Spleen (tissue), 7 donors: ENCODE measurements around the gene SSH2.

Experiments used
- POLR2A ChIP-seq, 3 donors: fragments of 450-650 bp; IDR thresholded peaks; one replicate each; pipeline ENCODE4 v1.5.1; 2017; ENCODE audit warnings: antibody characterized with exemption in 3 of 3, mild to moderate bottlenecking in 1 of 3
- TF ChIP-seq, protein P1 (sequence below), 11 experiments: fragments of 200-600 bp in 7 of 11; fragments of 450-650 bp in 4 of 11; sonication (generic) in 4 of 11; IDR thresholded peaks in 8 of 11; conservative IDR thresholded peaks in 3 of 11; 1 replicate in 7 of 11; 2 replicates in 4 of 11; pipeline versions ENCODE4 v1.4.0 to v1.8.0; 2016 to 2021; ENCODE audit warnings: antibody characterized with exemption in 11 of 11, inconsistent platforms in 4 of 11, mild to moderate bottlenecking in 1 of 11
- donor health status: DM: no; HTN: no; CAD: no; lungs with moderate emphysema.
- donor health status: DM: no; HTN: no; CAD: no.
- donor health status: DM: no; HTN: no; CAD: no.

DNA sequence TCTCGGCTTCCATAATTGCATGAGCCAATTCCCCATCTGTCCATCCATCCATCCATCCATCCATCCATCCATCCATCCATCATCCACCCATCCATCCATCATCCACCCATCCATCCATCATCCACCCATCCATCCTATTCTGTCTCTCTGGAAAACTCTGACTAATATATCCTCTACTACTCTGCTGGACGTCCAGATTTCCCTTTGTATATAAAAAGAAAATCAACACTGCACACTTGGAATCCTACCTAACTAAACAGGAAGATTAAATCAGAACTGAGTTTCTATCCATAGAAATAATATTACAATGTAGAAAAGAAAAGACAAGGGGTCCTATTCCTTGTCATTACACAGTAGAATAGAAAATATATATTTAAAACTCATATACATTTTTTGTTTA is 157.0 kb downstream of the SSH2 start:
- TF ChIP-seq, protein P1, sequence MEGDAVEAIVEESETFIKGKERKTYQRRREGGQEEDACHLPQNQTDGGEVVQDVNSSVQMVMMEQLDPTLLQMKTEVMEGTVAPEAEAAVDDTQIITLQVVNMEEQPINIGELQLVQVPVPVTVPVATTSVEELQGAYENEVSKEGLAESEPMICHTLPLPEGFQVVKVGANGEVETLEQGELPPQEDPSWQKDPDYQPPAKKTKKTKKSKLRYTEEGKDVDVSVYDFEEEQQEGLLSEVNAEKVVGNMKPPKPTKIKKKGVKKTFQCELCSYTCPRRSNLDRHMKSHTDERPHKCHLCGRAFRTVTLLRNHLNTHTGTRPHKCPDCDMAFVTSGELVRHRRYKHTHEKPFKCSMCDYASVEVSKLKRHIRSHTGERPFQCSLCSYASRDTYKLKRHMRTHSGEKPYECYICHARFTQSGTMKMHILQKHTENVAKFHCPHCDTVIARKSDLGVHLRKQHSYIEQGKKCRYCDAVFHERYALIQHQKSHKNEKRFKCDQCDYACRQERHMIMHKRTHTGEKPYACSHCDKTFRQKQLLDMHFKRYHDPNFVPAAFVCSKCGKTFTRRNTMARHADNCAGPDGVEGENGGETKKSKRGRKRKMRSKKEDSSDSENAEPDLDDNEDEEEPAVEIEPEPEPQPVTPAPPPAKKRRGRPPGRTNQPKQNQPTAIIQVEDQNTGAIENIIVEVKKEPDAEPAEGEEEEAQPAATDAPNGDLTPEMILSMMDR (IDR thresholded peaks at IDR 0.05 in 8 of 11, conservative IDR thresholded peaks at IDR 0.05 in 3 of 11), result no peak
- no peak for TF ChIP-seq POLR2A (IDR thresholded peaks at IDR 0.05)
